ENCODE measurements around the gene TXK.

The TXK gene

DNA sequence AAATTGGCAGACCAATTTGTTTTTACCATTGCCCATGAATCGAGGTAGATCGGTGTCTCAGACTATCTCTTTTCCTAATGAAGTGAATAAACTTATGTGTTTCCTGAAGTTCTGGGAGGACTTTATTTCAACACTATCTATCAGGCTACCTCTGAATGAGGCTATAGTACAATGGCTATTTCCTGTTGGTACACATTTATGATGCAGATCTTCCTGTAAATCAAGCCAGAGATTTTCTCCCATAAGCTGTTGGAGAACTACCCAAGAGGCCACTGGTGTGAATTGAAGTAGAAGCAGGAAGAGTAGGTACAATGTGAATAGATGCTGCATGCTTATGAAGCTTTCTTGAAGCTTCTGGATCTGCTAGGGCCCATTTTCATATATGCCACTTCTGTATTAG is 16.0 kb downstream of the TXK start:
- H3K4me3 ChIP-seq (ENCODE audit: low read length) = no peak overlapping the region
- TF ChIP-seq, protein P1, sequence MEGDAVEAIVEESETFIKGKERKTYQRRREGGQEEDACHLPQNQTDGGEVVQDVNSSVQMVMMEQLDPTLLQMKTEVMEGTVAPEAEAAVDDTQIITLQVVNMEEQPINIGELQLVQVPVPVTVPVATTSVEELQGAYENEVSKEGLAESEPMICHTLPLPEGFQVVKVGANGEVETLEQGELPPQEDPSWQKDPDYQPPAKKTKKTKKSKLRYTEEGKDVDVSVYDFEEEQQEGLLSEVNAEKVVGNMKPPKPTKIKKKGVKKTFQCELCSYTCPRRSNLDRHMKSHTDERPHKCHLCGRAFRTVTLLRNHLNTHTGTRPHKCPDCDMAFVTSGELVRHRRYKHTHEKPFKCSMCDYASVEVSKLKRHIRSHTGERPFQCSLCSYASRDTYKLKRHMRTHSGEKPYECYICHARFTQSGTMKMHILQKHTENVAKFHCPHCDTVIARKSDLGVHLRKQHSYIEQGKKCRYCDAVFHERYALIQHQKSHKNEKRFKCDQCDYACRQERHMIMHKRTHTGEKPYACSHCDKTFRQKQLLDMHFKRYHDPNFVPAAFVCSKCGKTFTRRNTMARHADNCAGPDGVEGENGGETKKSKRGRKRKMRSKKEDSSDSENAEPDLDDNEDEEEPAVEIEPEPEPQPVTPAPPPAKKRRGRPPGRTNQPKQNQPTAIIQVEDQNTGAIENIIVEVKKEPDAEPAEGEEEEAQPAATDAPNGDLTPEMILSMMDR (conservative IDR thresholded peaks at IDR 0.05; ENCODE audit: low read length) = no peak
- no peak for DNase-seq (ENCODE audit: low read depth)

DNA sequence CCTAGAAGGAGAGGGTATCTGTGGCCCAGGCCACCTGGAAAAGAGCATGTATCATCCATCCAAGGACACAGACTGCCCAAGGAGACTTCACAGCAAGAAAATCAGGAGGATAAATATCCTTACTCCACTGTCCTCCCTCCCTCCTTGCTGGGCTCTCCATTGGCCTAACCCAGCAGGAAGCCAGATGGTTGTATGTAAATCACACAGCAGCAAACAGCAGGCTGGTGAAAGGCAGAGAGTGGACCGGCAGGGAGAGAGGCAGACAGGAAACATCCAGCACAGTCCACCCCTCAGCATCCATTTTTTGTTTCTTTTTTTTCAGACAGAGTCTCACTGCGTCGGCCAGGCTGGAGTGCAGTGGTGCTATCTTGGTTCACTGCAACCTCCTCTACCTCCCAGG is 17.5 kb downstream of the TXK start:
- no peak for DNase-seq (ENCODE audit: low read depth)
- H3K4me3 ChIP-seq (ENCODE audit: low read length) = no peak overlapping the region
- TF ChIP-seq, protein P1 (conservative IDR thresholded peaks at IDR 0.05; ENCODE audit: low read length) = no peak

DNA sequence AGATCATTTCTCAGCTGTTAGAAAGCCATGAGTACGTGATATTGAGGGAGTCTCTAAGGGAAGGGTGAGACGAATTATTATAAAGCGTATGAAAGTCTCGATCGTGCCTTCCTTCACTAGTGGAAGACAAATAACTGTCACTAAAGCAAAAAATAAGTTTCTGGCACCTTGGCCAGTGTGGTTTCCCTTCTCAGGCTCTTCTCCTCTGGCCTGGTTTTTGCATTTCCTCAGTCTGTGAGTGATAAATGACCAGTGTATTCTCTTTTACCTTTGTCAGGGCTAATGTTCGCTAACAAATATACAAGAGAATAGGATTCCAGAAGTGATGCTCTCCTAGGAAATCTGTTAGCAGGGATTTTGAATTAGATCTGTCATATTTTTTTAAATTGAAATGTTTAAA is 19.6 kb downstream of the TXK start:
- TF ChIP-seq, protein P1 (conservative IDR thresholded peaks at IDR 0.05; ENCODE audit: low read length) = no peak
- no peak overlapping the region for H3K4me3 ChIP-seq (ENCODE audit: low read length)
- no peak for DNase-seq (ENCODE audit: low read depth)

DNA sequence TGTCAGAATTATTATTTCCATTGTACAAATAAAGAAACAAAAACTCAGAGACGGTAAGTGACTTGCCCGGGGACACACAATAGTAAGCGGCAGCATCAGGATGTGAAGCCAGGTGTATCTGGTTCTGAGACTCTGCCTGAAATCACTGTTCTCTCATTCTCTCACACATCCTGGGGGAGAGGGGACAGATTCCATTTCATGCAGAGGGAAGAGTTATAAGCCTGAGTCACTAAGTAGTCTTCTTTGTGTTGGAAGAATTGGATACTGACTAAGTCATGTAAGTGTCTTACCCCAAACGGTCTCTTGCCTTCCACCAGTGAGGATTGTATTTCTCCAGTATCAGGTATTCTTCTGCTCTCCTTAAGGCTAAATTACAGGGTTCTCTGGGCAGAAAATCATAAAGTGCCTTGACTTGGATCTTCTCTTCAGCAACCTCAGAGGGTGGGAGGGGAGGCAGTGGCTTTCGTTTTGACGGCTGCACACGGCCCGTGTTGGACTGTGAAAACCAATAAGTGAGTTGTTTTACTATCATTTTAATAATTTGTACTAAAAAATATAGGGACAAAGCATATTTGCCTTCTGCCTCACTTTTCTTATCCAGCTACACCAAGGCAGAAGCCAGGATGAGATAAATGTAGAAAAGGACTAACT is 21.9 kb downstream of the TXK start:
- TF ChIP-seq, protein P1 (conservative IDR thresholded peaks at IDR 0.05; ENCODE audit: low read length) = no peak
- peak; percentile 27 for DNase-seq (ENCODE audit: low read depth)
- 0 out of 2 replicates have a peak overlapping the region, but pooled peaks have one; percentile 7 for H3K4me3 ChIP-seq (ENCODE audit: low read length)

DNA sequence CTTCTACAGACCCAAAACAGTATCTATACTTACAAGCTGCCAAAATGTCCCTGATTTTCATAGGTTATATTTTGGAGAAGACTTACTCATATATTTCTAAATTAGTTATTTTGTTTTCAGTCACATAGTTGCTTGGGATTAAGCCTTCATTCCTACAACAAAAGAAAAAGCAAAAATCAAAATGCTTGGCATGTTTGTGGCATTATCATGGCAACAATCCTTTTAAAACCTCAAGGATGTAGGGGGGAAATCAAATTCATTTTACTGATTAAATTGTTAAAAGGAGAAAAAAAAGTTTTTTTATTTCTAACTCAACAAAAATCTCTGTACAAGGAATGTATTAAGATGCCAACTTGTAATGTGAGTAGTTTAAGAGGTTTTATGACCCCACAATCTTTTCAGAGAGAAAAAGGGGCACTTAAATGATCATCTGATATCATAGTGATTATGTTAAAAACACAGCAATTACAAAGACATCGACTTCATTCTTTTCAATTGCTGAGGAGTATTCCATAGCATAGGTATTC is 23.5 kb downstream of the TXK start:
- TF ChIP-seq, protein P1 (conservative IDR thresholded peaks at IDR 0.05; ENCODE audit: low read length) = no peak

DNA sequence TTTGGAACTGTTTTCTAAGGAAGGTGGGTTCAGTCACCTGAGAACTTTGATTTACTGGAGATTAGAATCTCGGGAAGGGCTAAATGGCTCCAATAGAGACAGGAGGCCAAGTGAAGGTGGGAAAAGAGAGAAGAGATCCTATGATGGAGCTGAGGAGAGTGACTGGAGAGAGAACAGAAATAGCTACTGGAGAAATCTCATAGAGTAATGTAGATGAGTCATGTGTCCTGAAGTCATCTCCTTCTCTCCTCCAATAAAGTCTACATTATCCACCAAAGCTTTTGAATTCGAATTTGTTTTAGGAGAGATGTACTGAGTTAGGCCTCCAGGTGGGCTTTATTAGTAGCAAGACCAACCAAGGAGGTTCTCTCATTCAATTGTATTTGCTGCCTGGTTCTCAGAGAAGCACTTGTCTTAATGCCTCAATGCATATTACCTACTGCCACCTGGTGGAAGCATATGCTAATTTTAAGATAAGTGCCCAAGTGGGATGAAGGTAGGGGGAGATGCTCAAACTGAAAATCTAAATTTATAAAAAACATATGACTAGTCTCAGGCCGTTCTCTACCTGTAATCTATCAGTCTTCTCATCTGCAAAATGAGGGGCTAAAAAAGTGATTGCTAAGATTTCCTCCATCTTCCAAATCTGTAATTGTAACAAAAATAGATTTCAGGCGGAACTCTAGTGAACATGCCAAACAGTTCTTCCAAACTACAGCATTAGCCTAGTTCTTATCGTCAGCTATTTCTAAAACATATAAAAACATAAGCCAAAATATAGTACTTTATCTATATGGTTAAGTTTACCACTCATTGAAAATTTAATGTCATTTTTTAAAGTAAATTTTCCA is 24.4 kb downstream of the TXK start:
- peak; percentile 31 for DNase-seq (ENCODE audit: low read depth)
- H3K4me3 ChIP-seq (ENCODE audit: low read length) = no peak overlapping the region
- TF ChIP-seq, protein P1 (conservative IDR thresholded peaks at IDR 0.05; ENCODE audit: low read length) = peak; percentile 54

More for the DNA sequence above, 23.5 kb downstream of the TXK start:
- no peak overlapping the region for H3K4me3 ChIP-seq (ENCODE audit: low read length)
- peak; percentile 35 for DNase-seq (ENCODE audit: low read depth)
